NOMO-1 treated with DMSO at 0.1 percent for 48 hours (cell line): ENCODE data around the gene MACROH2A2.
"Not testable (repeated sequence)": the region's sequence is repeated elsewhere in the genome, so short reads cannot be mapped to it uniquely, and the experiment has no call there.

Experiments
- DNase-seq: peaks from one replicate; lab custom pipeline; 2025; ENCODE audit not compliant: unreplicated experiment; lab: John Stamatoyannopoulos, UW

The MACROH2A2 gene

GRCh38 chr10:70147259-70147625 lies 94.6 kb downstream of the MACROH2A2 start:
- no peak for DNase-seq

- no peak for DNase-seq
These were observed 95.9 kb downstream of the MACROH2A2 start for GRCh38 chr10:70148516-70148915.

- DNase-seq = no peak
These were observed 102.7 kb downstream of the MACROH2A2 start for GRCh38 chr10:70155255-70155838.

GRCh38 chr10:70158113-70158512 lies 105.5 kb downstream of the MACROH2A2 start:
- no peak for DNase-seq

GRCh38 chr10:70159366-70159765 lies 106.7 kb downstream of the MACROH2A2 start:
- DNase-seq = not testable (repeated sequence)

- DNase-seq = no peak
These were observed 108.2 kb downstream of the MACROH2A2 start for GRCh38 chr10:70160798-70161197.
